Measurements from ENCODE around the gene PPP2R5C. TPM values are rescaled to one million over a fixed set of nuclear protein-coding genes. Genes with fewer than 3 reads are reported as not detected.

PPP2R5C gene
- total and polyA plus RNA-seq, 2 donors (not counting 3 experiments of a cell fraction or from before 2014, with no cell fraction given), result 42.6 to 83.6 TPM

- Histone ChIP-seq H3K4me2 (ENCODE audit: insufficient read depth, low read length) (peak within 1 kb of the TSS; percentile 94), H3K9ac (replicated peaks; ENCODE audit: extremely low read depth, insufficient read depth, low read length) (peak within 1 kb of the TSS; percentile 88), H3K27ac (ENCODE audit: insufficient read depth, low read depth, low read length) (peak within 1 kb of the TSS; percentile 64), H3K27me3 (ENCODE audit: control insufficient read depth in 2 of 2, insufficient read depth in 2 of 2, low read length in 2 of 2) (no peaks in the 10 kb centered on the region), H3K36me3 (ENCODE audit: control insufficient read depth in 2 of 2, extremely low read depth in 1 of 2, insufficient read depth in 2 of 2, low read length in 2 of 2) (peaks cover 2 to 3% of the 10 kb centered on the region in 2 experiments), H2AFZ (ENCODE audit: low read depth, low read length) (peak within 1 kb of the TSS; percentile 74), H3K4me1 (ENCODE audit: control insufficient read depth, extremely low read depth, insufficient read depth, low read length) (peaks cover 14% of the 10 kb centered on the region), H3K4me3 (replicated peaks in 1 of 3; ENCODE audit: insufficient read depth in 1 of 3, low read depth in 1 of 3, low read length in 3 of 3) (peak within 1 kb of the TSS; percentile 75 to 95 (median 90)), H3K9me1 (replicated peaks; ENCODE audit: control insufficient read depth, extremely low read depth, insufficient read depth, low read length) (no peaks in the 10 kb centered on the region), H3K9me3 (replicated peaks; ENCODE audit: control insufficient read depth, insufficient read depth, low read length) (no peaks in the 10 kb centered on the region), H3K79me2 (ENCODE audit: control insufficient read depth, insufficient read depth, low read length) (peaks cover 49% of the 10 kb centered on the region), H4K20me1 (replicated peaks; ENCODE audit: control insufficient read depth, extremely low read depth, insufficient read depth, low read length) (peaks cover 3% of the 10 kb centered on the region)
- CTCF ChIA-PET, result interaction anchor here (1.0 to 1.8 kb wide), 4 partner anchors 13 to 258 kb away, joined by 3 to 9 read pairs (median 4); no protein-coding TSS in a partner anchor
- peak; percentile 93 for TF ChIP-seq POLR2A (IDR thresholded peaks at IDR 0.05; ENCODE audit: low read depth, low read length)
- no peak for TF ChIP-seq FOS (IDR thresholded peaks at IDR 0.05; ENCODE audit: borderline replicate concordance, insufficient read depth, low read length)
- TF ChIP-seq POLR2AphosphoS5 (IDR thresholded peaks at IDR 0.05; ENCODE audit: insufficient read depth, low read depth, low read length), result peak; percentile 99
- BruUV-seq (replicated peaks), result no TSS peak
- FAIRE-seq, result peak; percentile 89
- DNase-seq (ENCODE audit: low read depth, low spot score), result peak; percentile 96
- POLR2A ChIA-PET, result interaction anchor here (1.0 kb wide), 1 partner anchor 16 kb away, joined by 4 read pairs; no protein-coding TSS in a partner anchor
- intact Hi-C loops (cut with micrococcal nuclease), result loop anchor here (1.0 to 5.0 kb wide), 4 partner anchors 8 to 175 kb away; partner anchors contain the start of genes HSP90AA1 and WDR20
- dilution Hi-C loops (cut with MboI; ENCODE audit: extremely low pct_ligation_motif_present, low sequenced_read_pairs), result no loop called here
Measured at GRCh38 chr14:101964297-101965180, 203.0 kb downstream of the PPP2R5C start, which contains the start of gene DYNC1H1. DYNC1H1 (plus strand) TSS chr14:101964573; CDS start chr14:101964692, 119 bp downstream.

GRCh38 chr14:101965181-101965544, 203.7 kb downstream of the PPP2R5C start:
- ChIA-PET CTCF (interaction anchor here (1.0 to 1.8 kb wide), 3 partner anchors 13 to 258 kb away, joined by 3 to 9 read pairs (median 3); no protein-coding TSS in a partner anchor), POLR2A (interaction anchor here (1.0 kb wide), 1 partner anchor 17 kb away, joined by 4 read pairs; no protein-coding TSS in a partner anchor)
- Histone ChIP-seq H3K4me1 (ENCODE audit: control insufficient read depth, extremely low read depth, insufficient read depth, low read length) (peaks cover 14% of the 10 kb centered on the region), H2AFZ (ENCODE audit: low read depth, low read length) (peak overlapping the region; percentile 27), H4K20me1 (replicated peaks; ENCODE audit: control insufficient read depth, extremely low read depth, insufficient read depth, low read length) (peaks cover 3% of the 10 kb centered on the region), H3K9ac (replicated peaks; ENCODE audit: extremely low read depth, insufficient read depth, low read length) (peak overlapping the region; percentile 88), H3K9me3 (replicated peaks; ENCODE audit: control insufficient read depth, insufficient read depth, low read length) (no peaks in the 10 kb centered on the region), H3K79me2 (ENCODE audit: control insufficient read depth, insufficient read depth, low read length) (peaks cover 56% of the 10 kb centered on the region), H3K9me1 (replicated peaks; ENCODE audit: control insufficient read depth, extremely low read depth, insufficient read depth, low read length) (no peaks in the 10 kb centered on the region), H3K4me3 (replicated peaks in 1 of 3; ENCODE audit: insufficient read depth in 1 of 3, low read depth in 1 of 3, low read length in 3 of 3) (peak overlapping the region; percentile 75 to 95 (median 90)), H3K27me3 (ENCODE audit: control insufficient read depth in 2 of 2, insufficient read depth in 2 of 2, low read length in 2 of 2) (no peaks in the 10 kb centered on the region), H3K4me2 (ENCODE audit: insufficient read depth, low read length) (peak overlapping the region; percentile 94), H3K36me3 (ENCODE audit: control insufficient read depth in 2 of 2, extremely low read depth in 1 of 2, insufficient read depth in 2 of 2, low read length in 2 of 2) (peaks cover 4 to 5% of the 10 kb centered on the region in 2 experiments), H3K27ac (ENCODE audit: insufficient read depth, low read depth, low read length) (peak overlapping the region; percentile 64)
- peak; percentile 72 for FAIRE-seq
- TF ChIP-seq MYC (IDR thresholded peaks at IDR 0.05; ENCODE audit: low read depth, low read length), result no peak
- TF ChIP-seq POLR2AphosphoS5 (IDR thresholded peaks at IDR 0.05; ENCODE audit: insufficient read depth, low read depth, low read length), result peak; percentile 15
- no peak for TF ChIP-seq EZH2 (IDR thresholded peaks at IDR 0.05; ENCODE audit: borderline replicate concordance, low read depth, low read length, severe bottlenecking)
- DNase-seq (ENCODE audit: low read depth, low spot score), result peak; percentile 67
- dilution Hi-C loops (cut with MboI; ENCODE audit: extremely low pct_ligation_motif_present, low sequenced_read_pairs), result no loop called here
- BruUV-seq (replicated peaks), result no TSS peak
- intact Hi-C loops (cut with micrococcal nuclease), result no loop called here
